ENCODE measurements around the gene ADSS1.

ADSS1 gene

GRCh38 chr14:104743461-104744380, 19.7 kb downstream of the ADSS1 start:
- no peak overlapping the region for H3K4me3 ChIP-seq (ENCODE audit: low read depth, low read length)
- DNase-seq (ENCODE audit: low read depth) = no peak

GRCh38 chr14:104744484-104744883, 20.5 kb downstream of the ADSS1 start:
- no peak for DNase-seq (ENCODE audit: low read depth)
- no peak overlapping the region for H3K4me3 ChIP-seq (ENCODE audit: low read depth, low read length)
- no peak for TF ChIP-seq CTCF (IDR thresholded peaks at IDR 0.05; ENCODE audit: low read depth, low read length, missing control alignments)

More at GRCh38 chr14:104743461-104744380, 19.7 kb downstream of the ADSS1 start:
- TF ChIP-seq CTCF (IDR thresholded peaks at IDR 0.05; ENCODE audit: low read depth, low read length, missing control alignments) = no peak

GRCh38 chr14:104745431-104745830, 21.4 kb downstream of the ADSS1 start:
- no peak for DNase-seq (ENCODE audit: low read depth)
- H3K4me3 ChIP-seq (ENCODE audit: low read depth, low read length) = no peak overlapping the region
- no peak for TF ChIP-seq CTCF (IDR thresholded peaks at IDR 0.05; ENCODE audit: low read depth, low read length, missing control alignments)

GRCh38 chr14:104746071-104746545, 22.1 kb downstream of the ADSS1 start:
- peak; percentile 19 for DNase-seq (ENCODE audit: low read depth)
- TF ChIP-seq CTCF (IDR thresholded peaks at IDR 0.05; ENCODE audit: low read depth, low read length, missing control alignments) = no peak

GRCh38 chr14:104746934-104747481, 23.0 kb downstream of the ADSS1 start:
- TF ChIP-seq CTCF (IDR thresholded peaks at IDR 0.05; ENCODE audit: low read depth, low read length, missing control alignments) = no peak
- no peak for DNase-seq (ENCODE audit: low read depth)
- no peak overlapping the region for H3K4me3 ChIP-seq (ENCODE audit: low read depth, low read length)

More at GRCh38 chr14:104746071-104746545, 22.1 kb downstream of the ADSS1 start:
- no peak overlapping the region for H3K4me3 ChIP-seq (ENCODE audit: low read depth, low read length)

GRCh38 chr14:104747876-104748275, 23.8 kb downstream of the ADSS1 start:
- no peak for DNase-seq (ENCODE audit: low read depth)
- no peak for TF ChIP-seq CTCF (IDR thresholded peaks at IDR 0.05; ENCODE audit: low read depth, low read length, missing control alignments)
- no peak overlapping the region for H3K4me3 ChIP-seq (ENCODE audit: low read depth, low read length)

Measured in GM12864 (cell line).